GM23338 (cell line): Measurements from ENCODE around the gene LHX4. TPM values are rescaled to one million over a fixed set of nuclear protein-coding genes. Genes with fewer than 3 reads are reported as not detected.

Experiments
- ATAC-seq: fragments of 200-7000 bp; cut with Tn5 transposase; 3 replicates; pipeline ENCODE4 v1.9.1; 2020
- DNase-seq: peaks from one replicate; pipeline ENCODE4 v3.0.0-alpha.2; 2015; ENCODE audit warnings: low spot score
- H2AFZ ChIP-seq: fragments of 200-600 bp; sonication (generic); 2 replicates; pipeline ENCODE4 v1.8.0; 2016; ENCODE audit warnings: antibody characterized with exemption, mild to moderate bottlenecking, moderate library complexity
- H3F3A ChIP-seq: fragments of 200-600 bp; sonication (generic); replicated peaks from 2 replicates; pipeline ENCODE4 v1.8.0; 2017; ENCODE audit warnings: antibody characterized with exemption, mixed run types, low read depth
- H3K27ac ChIP-seq: fragments of 200-600 bp; sonication (generic); 2 replicates; pipeline ENCODE4 v1.6.1; 2016; ENCODE audit warnings: low read depth
- H3K27me3 ChIP-seq: fragments of 200-600 bp; sonication (generic); 2 replicates; pipeline ENCODE4 v1.8.0; 2016; ENCODE audit warnings: mild to moderate bottlenecking, mixed run types, moderate library complexity; ENCODE audit not compliant: insufficient read depth
- H3K36me3 ChIP-seq: fragments of 200-600 bp; sonication (generic); 2 replicates; pipeline ENCODE4 v1.8.0; 2016; ENCODE audit warnings: mild to moderate bottlenecking; ENCODE audit not compliant: insufficient read depth
- H3K4me1 ChIP-seq: fragments of 200-600 bp; sonication (generic); 2 replicates; pipeline ENCODE4 v1.8.0; 2016; ENCODE audit warnings: mild to moderate bottlenecking, moderate library complexity; ENCODE audit not compliant: insufficient read depth
- H3K4me2 ChIP-seq: fragments of 200-600 bp; sonication (generic); 2 replicates; pipeline ENCODE4 v1.7.1; 2017; ENCODE audit warnings: mixed run types
- H3K4me3 ChIP-seq: fragments of 200-600 bp; sonication (generic); 2 replicates; pipeline ENCODE4 v1.6.1; 2016; ENCODE audit warnings: mixed run types
- H3K79me2 ChIP-seq: fragments of 200-600 bp; sonication (generic); replicated peaks from 2 replicates; pipeline ENCODE4 v1.8.0; 2017; ENCODE audit warnings: mild to moderate bottlenecking; ENCODE audit not compliant: insufficient read depth
- H3K9me2 ChIP-seq: fragments of 200-600 bp; sonication (generic); 2 replicates; pipeline ENCODE4 v1.8.0; 2017; ENCODE audit not compliant: insufficient read depth
- H4K20me1 ChIP-seq: fragments of 200-600 bp; sonication (generic); replicated peaks from 2 replicates; pipeline ENCODE4 v1.8.0; 2017; ENCODE audit warnings: mild to moderate bottlenecking; ENCODE audit not compliant: insufficient read depth
- H3K27ac Mint-ChIP-seq: 2 replicates; pipeline ENCODE4 v1.8.0; 2020; ENCODE audit warnings: inconsistent platforms, mild to moderate bottlenecking, moderate library complexity, mixed read lengths
- H3K27me3 Mint-ChIP-seq: 3 replicates; pipeline ENCODE4 v1.8.0; 2022; ENCODE audit warnings: low read depth, mild to moderate bottlenecking, moderate library complexity, mixed read lengths, inconsistent platforms; ENCODE audit not compliant: insufficient read depth, poor library complexity
- H3K36me3 Mint-ChIP-seq: 3 replicates; pipeline ENCODE4 v1.8.0; 2021; ENCODE audit warnings: low read depth, mild to moderate bottlenecking, inconsistent platforms, moderate library complexity, mixed read lengths
- H3K4me1 Mint-ChIP-seq: 3 replicates; pipeline ENCODE4 v1.8.0; 2020; ENCODE audit warnings: mild to moderate bottlenecking, inconsistent platforms, mixed read lengths
- H3K4me3 Mint-ChIP-seq: 3 replicates; pipeline ENCODE4 v1.8.0; 2021; ENCODE audit warnings: moderate library complexity, mild to moderate bottlenecking, inconsistent platforms, mixed read lengths
- H3K9me3 Mint-ChIP-seq: 3 replicates; pipeline ENCODE4 v1.8.0; 2020; ENCODE audit warnings: moderate library complexity, mild to moderate bottlenecking, inconsistent platforms, mixed read lengths
- CREB1 ChIP-seq: fragments of 250-450 bp; sonication (Bioruptor Pico); IDR thresholded peaks from 2 replicates; pipeline ENCODE4 v1.5.0; 2020; ENCODE audit warnings: low read depth, mild to moderate bottlenecking, moderate library complexity
- CTCF ChIP-seq, 2 experiments: fragments of 200-600 bp in 1 of 2; sonication (generic) in 1 of 2; conservative IDR thresholded peaks; 2 replicates each; pipeline versions ENCODE4 v1.5.1 to v1.6.1; 2016 to 2017; ENCODE audit warnings: antibody characterized with exemption in 2 of 2, low read depth in 2 of 2, mild to moderate bottlenecking in 2 of 2, moderate library complexity in 1 of 2
- ETS1 ChIP-seq: IDR thresholded peaks from 2 replicates; pipeline ENCODE4 v1.6.1; 2016; ENCODE audit warnings: antibody characterized with exemption
- EZH2 ChIP-seq: fragments of 200-600 bp; sonication (generic); IDR thresholded peaks from one replicate; pipeline ENCODE4 v1.8.0; 2017; ENCODE audit warnings: antibody characterized with exemption, mild to moderate bottlenecking, low read depth; ENCODE audit not compliant: unreplicated experiment
- EZH2phosphoT487 ChIP-seq: fragments of 200-600 bp; sonication (generic); IDR thresholded peaks from one replicate; pipeline ENCODE4 v1.8.1; 2018; ENCODE audit warnings: antibody characterized with exemption; ENCODE audit not compliant: unreplicated experiment
- JUNB ChIP-seq: IDR thresholded peaks from one replicate; pipeline ENCODE4 v1.6.1; 2016; ENCODE audit warnings: antibody characterized with exemption; ENCODE audit not compliant: unreplicated experiment
- STAT1 ChIP-seq: IDR thresholded peaks from one replicate; pipeline ENCODE4 v1.6.1; 2016; ENCODE audit warnings: antibody characterized with exemption; ENCODE audit not compliant: unreplicated experiment
- ZNF114 ChIP-seq: fragments of 250-450 bp; sonication (Bioruptor Pico); IDR thresholded peaks from 2 replicates; pipeline ENCODE4 v1.5.0; 2020; ENCODE audit warnings: mild to moderate bottlenecking, moderate library complexity
- polyA plus RNA-seq: library from polyadenylated mRNA; unstranded; fragments of >200 nt; fragmentation: Nextera tagmentation; extraction: Ambion mirVana; gene quantifications from 2 replicates; pipeline ENCODE4 v1.2.1, GENCODE V29; 2016
- total RNA-seq: library from RNA; depleted of rRNA; stranded (reverse); fragments of >200 nt; shearing (Covaris generic); gene quantifications from 2 replicates; pipeline ENCODE4 v1.2.3, GENCODE V29; 2014

The LHX4 gene
- total and polyA plus RNA-seq, 2 experiments from 2014 or later = 1.4 to 2.5 TPM

GRCh38 chr1:180294711-180295110 is 64.6 kb downstream of the LHX4 start (continued):
- TF ChIP-seq CTCF (conservative IDR thresholded peaks at IDR 0.05; ENCODE audit: low read depth in 2 of 2) = no peak
- no peak for TF ChIP-seq ETS1
- TF ChIP-seq ZNF114 (CRISPR knock-in tag) = no peak
- TF ChIP-seq EZH2phosphoT487 = no peak
- no peak for TF ChIP-seq JUNB
- no peak for TF ChIP-seq EZH2

GRCh38 chr1:180295999-180296398 is 65.9 kb downstream of the LHX4 start:
- Histone ChIP-seq H3K79me2 (no peaks in the 10 kb centered on the region), H3K4me3 (no peak overlapping the region), H3K36me3 (no peaks in the 10 kb centered on the region), H3K4me1 (no peaks in the 10 kb centered on the region), H3K4me2 (no peak overlapping the region), H3K27ac (no peak overlapping the region), H3K27me3 (no peaks in the 10 kb centered on the region), H3K9me2 (no peaks in the 10 kb centered on the region), H4K20me1 (peaks cover 6% of the 10 kb centered on the region; the same call in 1 of the 2 replicates), H3F3A (no peaks in the 10 kb centered on the region), H2AFZ (no peak overlapping the region)
- ATAC-seq (no peak), DNase-seq (no peak)
- Mint-ChIP-seq H3K27ac (no peak overlapping the region), H3K27me3 (peaks cover 2% of the 10 kb centered on the region), H3K4me1 (no peaks in the 10 kb centered on the region; the same call in 1 of the 3 replicates), H3K9me3 (no peaks in the 10 kb centered on the region), H3K36me3 (peaks cover 17% of the 10 kb centered on the region; the same call in 2 of the 3 replicates), H3K4me3 (no peak overlapping the region)
- TF ChIP-seq EZH2 (no peak), CREB1 (no peak), STAT1 (no peak), CTCF (conservative IDR thresholded peaks at IDR 0.05; ENCODE audit: low read depth in 2 of 2) (no peak), JUNB (no peak)
